Activated naive CD8-positive, alpha-beta T cell treated with anti-CD3 and anti-CD28 coated beads for 36 hours (primary cell): ENCODE results near the gene CASP10. TPM values are rescaled to one million over a fixed set of nuclear protein-coding genes. Genes with fewer than 3 reads are reported as not detected.
A peak's percentile ranks its signal among the peaks of the same experiment; 100 is the strongest.
"Not testable (repeated sequence)": the region's sequence is repeated elsewhere in the genome, so short reads cannot be mapped to it uniquely, and the experiment has no call there.

Experiments used
- DNase-seq: peaks from one replicate; pipeline ENCODE4 v3.0.0; 2021
- H3K27ac Mint-ChIP-seq: one replicate; pipeline ENCODE4 v1.8.0; 2022; ENCODE audit warnings: mild to moderate bottlenecking, moderate library complexity, mixed read lengths
- H3K27me3 Mint-ChIP-seq: one replicate; pipeline ENCODE4 v1.8.0; 2022; ENCODE audit warnings: mild to moderate bottlenecking, mixed read lengths
- H3K36me3 Mint-ChIP-seq: one replicate; pipeline ENCODE4 v1.8.0; 2021; ENCODE audit warnings: mild to moderate bottlenecking, mixed read lengths
- H3K4me1 Mint-ChIP-seq: one replicate; pipeline ENCODE4 v1.8.0; 2021; ENCODE audit warnings: mixed read lengths
- H3K4me3 Mint-ChIP-seq: one replicate; pipeline ENCODE4 v1.8.0; 2022; ENCODE audit warnings: mild to moderate bottlenecking, moderate library complexity, mixed read lengths
- H3K9me3 Mint-ChIP-seq: one replicate; pipeline ENCODE4 v1.8.0; 2022; ENCODE audit warnings: mixed read lengths
- total RNA-seq, 2 experiments: library from RNA; stranded (reverse); gene quantifications; one replicate each; pipeline ENCODE4 v1.2.3, GENCODE V29; 2021

Gene CASP10
- total RNA-seq, 2 experiments from 2014 or later = 25.5 to 26.5 TPM

DNA sequence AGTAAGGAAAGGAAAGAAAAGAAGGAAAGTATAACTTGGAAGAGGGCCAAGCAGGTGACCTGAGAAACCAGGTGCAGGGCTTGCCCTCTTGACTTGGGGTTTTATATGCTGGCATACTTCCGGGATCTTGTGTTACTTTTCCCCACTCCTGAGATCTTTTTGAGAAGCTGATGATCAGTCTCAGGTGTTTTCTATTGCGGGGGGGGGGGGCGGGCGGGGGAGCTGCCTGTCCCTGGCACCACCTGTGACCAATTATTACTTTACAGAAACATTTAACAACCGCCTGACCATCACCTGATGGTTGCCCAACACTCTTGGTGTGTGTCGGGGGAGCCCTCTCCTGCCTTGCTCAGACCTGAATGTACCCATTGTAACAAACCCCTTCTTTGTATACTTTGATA lies 6.9 kb upstream of the CASP10 start:
- DNase-seq = no peak
- Mint-ChIP-seq H3K36me3 (no peaks in the 10 kb centered on the region), H3K27me3 (no peaks in the 10 kb centered on the region), H3K4me1 (peaks cover 10% of the 10 kb centered on the region), H3K27ac (no peak overlapping the region), H3K4me3 (no peak overlapping the region), H3K9me3 (peaks cover 1% of the 10 kb centered on the region)

- Mint-ChIP-seq H3K27ac (no peak overlapping the region), H3K4me3 (no peak overlapping the region), H3K4me1 (peaks cover 16% of the 10 kb centered on the region), H3K9me3 (no peaks in the 10 kb centered on the region), H3K27me3 (no peaks in the 10 kb centered on the region), H3K36me3 (peaks cover 6% of the 10 kb centered on the region)
- no peak for DNase-seq
Observed at GRCh38 chr2:201180010-201180409, 2.9 kb upstream of the CASP10 start.

GRCh38 chr2:201183365-201183727 lies 405 bp downstream of the CASP10 start:
- DNase-seq = no peak
- Mint-ChIP-seq H3K9me3 (peaks cover 4% of the 10 kb centered on the region), H3K27ac (peak overlapping the region; percentile 97), H3K36me3 (peaks cover 31% of the 10 kb centered on the region), H3K4me1 (peaks cover 39% of the 10 kb centered on the region), H3K4me3 (peak overlapping the region; percentile 93), H3K27me3 (no peaks in the 10 kb centered on the region)

DNA sequence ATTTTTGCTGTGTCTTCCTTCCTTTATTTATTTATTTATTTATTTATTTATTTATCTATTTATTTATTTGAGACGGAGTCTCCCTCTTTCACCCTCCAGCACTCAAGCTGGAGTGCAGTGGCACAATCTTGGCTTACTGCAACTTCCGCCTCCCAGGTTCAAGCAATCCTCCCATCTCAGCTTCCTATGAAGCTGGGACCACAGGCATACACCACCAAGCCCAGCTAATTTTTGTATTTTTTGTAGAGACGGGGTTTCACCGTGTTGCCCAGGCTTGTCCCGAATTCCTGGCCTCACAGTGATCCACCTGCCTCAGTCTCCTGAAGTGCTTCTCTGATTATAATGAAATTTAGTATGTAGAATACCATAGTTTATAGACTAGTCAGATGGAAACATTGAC lies 894 bp downstream of the CASP10 start:
- Mint-ChIP-seq H3K4me1 (peaks cover 41% of the 10 kb centered on the region), H3K27ac (peak overlapping the region; percentile 95), H3K4me3 (peak overlapping the region; percentile 93), H3K36me3 (peaks cover 35% of the 10 kb centered on the region)
- DNase-seq, H3K27me3 Mint-ChIP-seq, H3K9me3 Mint-ChIP-seq: not testable (repeated sequence)

- not testable (repeated sequence) for H3K27me3 Mint-ChIP-seq, H3K9me3 Mint-ChIP-seq, DNase-seq
- H3K4me3 Mint-ChIP-seq = peak overlapping the region; percentile 93
- peaks cover 40% of the 10 kb centered on the region for H3K36me3 Mint-ChIP-seq
- H3K27ac Mint-ChIP-seq = peak overlapping the region; percentile 95
- H3K4me1 Mint-ChIP-seq = peaks cover 42% of the 10 kb centered on the region
Observed at GRCh38 chr2:201184248-201184647, 1.3 kb downstream of the CASP10 start.

DNA sequence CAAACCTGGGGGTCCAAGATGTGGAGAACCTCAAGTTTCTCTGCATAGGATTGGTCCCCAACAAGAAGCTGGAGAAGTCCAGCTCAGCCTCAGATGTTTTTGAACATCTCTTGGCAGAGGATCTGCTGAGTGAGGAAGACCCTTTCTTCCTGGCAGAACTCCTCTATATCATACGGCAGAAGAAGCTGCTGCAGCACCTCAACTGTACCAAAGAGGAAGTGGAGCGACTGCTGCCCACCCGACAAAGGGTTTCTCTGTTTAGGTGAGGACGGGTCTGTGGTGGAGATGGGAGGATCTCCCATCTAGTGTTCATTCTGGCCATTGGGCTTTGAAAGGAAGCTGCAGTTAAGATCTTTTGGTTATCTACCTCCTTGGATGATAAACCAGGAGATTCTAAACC lies 2.9 kb downstream of the CASP10 start:
- no peak for DNase-seq
- Mint-ChIP-seq H3K27ac (peak overlapping the region; percentile 95), H3K4me3 (peak overlapping the region; percentile 93), H3K27me3 (no peaks in the 10 kb centered on the region), H3K9me3 (peaks cover 6% of the 10 kb centered on the region), H3K36me3 (peaks cover 52% of the 10 kb centered on the region), H3K4me1 (peaks cover 50% of the 10 kb centered on the region)

DNA sequence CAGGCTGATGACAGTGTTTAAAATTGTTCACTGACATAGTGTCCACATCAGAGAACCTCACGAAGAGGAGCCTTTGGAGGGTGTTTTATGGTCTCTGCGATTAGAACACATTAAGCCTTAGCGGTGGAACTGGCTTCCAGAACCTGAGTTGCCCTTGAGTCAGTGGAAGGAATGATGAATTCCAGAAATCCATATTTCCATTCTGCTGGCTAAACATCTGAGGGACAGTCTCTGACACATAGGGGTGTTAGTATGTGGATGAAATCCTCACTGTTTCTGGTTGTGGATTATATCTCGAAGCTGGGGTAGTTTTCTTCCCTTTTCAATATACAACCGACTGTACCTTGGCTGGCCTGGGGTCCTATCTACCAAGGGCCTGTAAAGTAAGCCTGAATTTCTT lies 4.0 kb downstream of the CASP10 start:
- DNase-seq = no peak
- H3K27ac Mint-ChIP-seq = peak overlapping the region; percentile 95
- H3K4me1 Mint-ChIP-seq = peaks cover 60% of the 10 kb centered on the region
- peaks cover 6% of the 10 kb centered on the region for H3K9me3 Mint-ChIP-seq
- no peaks in the 10 kb centered on the region for H3K27me3 Mint-ChIP-seq
- peak overlapping the region; percentile 51 for H3K4me3 Mint-ChIP-seq
- H3K36me3 Mint-ChIP-seq = peaks cover 58% of the 10 kb centered on the region

- H3K27me3 Mint-ChIP-seq = no peaks in the 10 kb centered on the region
- no peak for DNase-seq
- H3K27ac Mint-ChIP-seq = peak overlapping the region; percentile 76
- H3K4me3 Mint-ChIP-seq = no peak overlapping the region
- H3K9me3 Mint-ChIP-seq = peaks cover 6% of the 10 kb centered on the region
- peaks cover 68% of the 10 kb centered on the region for H3K36me3 Mint-ChIP-seq
- peaks cover 64% of the 10 kb centered on the region for H3K4me1 Mint-ChIP-seq
Observed at GRCh38 chr2:201188449-201188848, 5.5 kb downstream of the CASP10 start.

DNA sequence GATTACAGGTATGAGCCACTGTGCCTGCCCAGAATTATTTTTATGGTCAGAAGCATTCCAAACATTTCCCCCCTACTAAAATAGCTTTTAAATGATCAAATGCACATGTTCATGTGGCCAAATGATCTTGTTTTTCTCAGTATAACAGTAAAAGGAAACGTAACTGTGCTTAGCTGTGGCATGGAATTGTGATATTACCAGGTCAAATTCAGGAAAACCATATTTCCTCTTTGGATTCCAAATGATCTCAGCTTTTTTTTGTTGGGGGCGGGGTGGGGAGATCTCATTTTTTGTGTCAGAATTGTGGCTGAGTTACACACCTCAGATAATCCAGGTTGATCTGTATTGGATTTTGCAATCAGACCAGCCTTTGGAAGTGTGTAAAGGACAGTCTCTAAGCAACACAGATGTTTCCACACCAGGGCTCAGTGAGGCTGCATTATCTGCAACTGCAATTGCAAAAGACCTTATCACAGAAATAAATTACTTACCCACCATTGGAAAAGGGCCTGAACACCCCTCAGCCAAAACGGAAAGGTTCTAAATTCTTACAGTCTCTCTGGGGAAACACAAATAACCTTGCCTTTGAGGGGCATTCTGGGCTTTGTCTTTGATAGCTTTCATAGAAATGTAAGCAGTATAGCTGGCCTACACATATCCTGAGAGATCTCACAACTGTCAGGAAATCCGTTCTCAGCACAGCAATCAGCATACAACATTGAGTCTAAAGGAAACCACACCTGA lies 8.4 kb downstream of the CASP10 start:
- Mint-ChIP-seq H3K36me3 (peaks cover 74% of the 10 kb centered on the region), H3K4me1 (peaks cover 78% of the 10 kb centered on the region), H3K4me3 (peak overlapping the region; percentile 1), H3K27me3 (no peaks in the 10 kb centered on the region), H3K27ac (peak overlapping the region; percentile 82), H3K9me3 (peaks cover 6% of the 10 kb centered on the region)
- DNase-seq = no peak

GRCh38 chr2:201194097-201194496 lies 11.2 kb downstream of the CASP10 start:
- no peak for DNase-seq
- peak overlapping the region; percentile 40 for H3K4me3 Mint-ChIP-seq
- peaks cover 66% of the 10 kb centered on the region for H3K4me1 Mint-ChIP-seq
- no peaks in the 10 kb centered on the region for H3K27me3 Mint-ChIP-seq
- H3K9me3 Mint-ChIP-seq = no peaks in the 10 kb centered on the region
- peak overlapping the region; percentile 60 for H3K27ac Mint-ChIP-seq
- peaks cover 62% of the 10 kb centered on the region for H3K36me3 Mint-ChIP-seq

DNA sequence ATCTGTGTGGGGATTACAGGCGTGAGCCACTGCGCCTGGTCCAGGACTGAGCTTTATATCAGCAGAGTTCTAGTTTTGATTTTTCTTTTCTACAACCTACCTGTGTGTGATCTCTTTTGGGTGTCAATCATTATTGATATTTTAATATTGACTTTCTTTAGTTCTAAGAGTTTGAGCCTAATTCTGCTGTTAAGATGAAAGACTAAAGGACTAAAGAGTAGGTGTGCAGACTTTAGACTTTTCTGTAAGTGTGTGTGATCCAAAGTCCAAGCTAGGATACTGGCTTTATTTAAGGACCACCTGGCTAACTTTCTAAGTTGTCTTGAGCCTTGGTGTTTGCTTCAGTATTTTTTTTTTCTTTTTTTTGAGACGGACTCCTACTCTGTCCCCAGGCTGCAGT lies 12.4 kb downstream of the CASP10 start:
- peaks cover 59% of the 10 kb centered on the region for H3K36me3 Mint-ChIP-seq
- H3K4me1 Mint-ChIP-seq = peaks cover 64% of the 10 kb centered on the region
- no peaks in the 10 kb centered on the region for H3K9me3 Mint-ChIP-seq
- H3K4me3 Mint-ChIP-seq = no peak overlapping the region
- no peak for DNase-seq
- H3K27ac Mint-ChIP-seq = no peak overlapping the region
- no peaks in the 10 kb centered on the region for H3K27me3 Mint-ChIP-seq

DNA sequence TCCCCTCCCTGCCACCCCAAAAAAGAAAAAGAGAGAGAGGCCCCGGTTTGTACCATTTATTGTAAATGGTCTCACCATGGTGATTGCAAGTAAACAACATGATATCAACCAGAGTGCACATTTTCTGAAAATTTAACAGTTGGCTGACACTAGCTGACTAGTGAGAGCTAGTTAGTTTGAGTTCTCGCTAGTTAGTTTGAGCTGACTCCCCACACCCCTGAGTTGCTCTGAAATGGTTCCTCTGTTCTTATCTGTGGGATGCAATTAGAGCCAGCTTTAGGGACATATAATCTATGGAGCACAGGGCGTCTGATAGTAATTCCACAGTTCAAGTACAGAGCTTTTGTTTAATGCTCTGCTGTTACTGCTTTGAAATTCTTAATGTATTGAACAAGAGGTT lies 13.1 kb downstream of the CASP10 start:
- Mint-ChIP-seq H3K4me1 (peaks cover 61% of the 10 kb centered on the region), H3K4me3 (no peak overlapping the region), H3K9me3 (no peaks in the 10 kb centered on the region), H3K27me3 (no peaks in the 10 kb centered on the region), H3K36me3 (peaks cover 57% of the 10 kb centered on the region), H3K27ac (no peak overlapping the region)
- no peak for DNase-seq

- H3K4me1 Mint-ChIP-seq = peaks cover 58% of the 10 kb centered on the region
- H3K27me3 Mint-ChIP-seq = no peaks in the 10 kb centered on the region
- no peak overlapping the region for H3K27ac Mint-ChIP-seq
- peaks cover 55% of the 10 kb centered on the region for H3K36me3 Mint-ChIP-seq
- H3K4me3 Mint-ChIP-seq = no peak overlapping the region
- H3K9me3 Mint-ChIP-seq = no peaks in the 10 kb centered on the region
- DNase-seq = no peak
Observed at GRCh38 chr2:201196803-201197202, 13.9 kb downstream of the CASP10 start.

DNA sequence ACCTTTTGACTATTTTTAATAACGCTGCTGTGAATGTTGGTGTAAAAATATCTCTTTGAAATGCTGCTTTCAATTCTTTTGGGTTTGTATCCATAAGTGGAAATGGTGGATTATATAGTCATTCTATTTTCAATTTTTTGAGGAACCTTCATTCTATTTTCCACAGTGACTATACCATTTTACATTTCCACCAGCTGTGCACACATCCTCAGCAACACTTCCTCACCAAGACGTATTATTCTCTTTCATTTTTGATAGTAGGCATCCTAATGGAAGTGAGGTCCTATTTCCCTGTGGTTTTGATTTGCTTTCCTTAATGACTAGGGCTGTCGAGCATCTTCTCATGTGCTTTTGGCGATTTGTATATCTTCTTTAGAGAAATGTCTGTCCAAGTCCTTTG lies 14.8 kb downstream of the CASP10 start:
- peaks cover 53% of the 10 kb centered on the region for H3K4me1 Mint-ChIP-seq
- H3K9me3 Mint-ChIP-seq = no peaks in the 10 kb centered on the region
- peaks cover 50% of the 10 kb centered on the region for H3K36me3 Mint-ChIP-seq

GRCh38 chr2:201199847-201200246 lies 16.9 kb downstream of the CASP10 start:
- H3K27me3 Mint-ChIP-seq = no peaks in the 10 kb centered on the region
- H3K4me3 Mint-ChIP-seq = no peak overlapping the region
- H3K9me3 Mint-ChIP-seq = no peaks in the 10 kb centered on the region
- peaks cover 42% of the 10 kb centered on the region for H3K36me3 Mint-ChIP-seq
- peak overlapping the region; percentile 42 for H3K27ac Mint-ChIP-seq
- no peak for DNase-seq
- peaks cover 39% of the 10 kb centered on the region for H3K4me1 Mint-ChIP-seq

More for the DNA sequence above, 14.8 kb downstream of the CASP10 start:
- Mint-ChIP-seq H3K27me3 (no peaks in the 10 kb centered on the region), H3K27ac (no peak overlapping the region), H3K4me3 (no peak overlapping the region)
- DNase-seq = no peak

DNA sequence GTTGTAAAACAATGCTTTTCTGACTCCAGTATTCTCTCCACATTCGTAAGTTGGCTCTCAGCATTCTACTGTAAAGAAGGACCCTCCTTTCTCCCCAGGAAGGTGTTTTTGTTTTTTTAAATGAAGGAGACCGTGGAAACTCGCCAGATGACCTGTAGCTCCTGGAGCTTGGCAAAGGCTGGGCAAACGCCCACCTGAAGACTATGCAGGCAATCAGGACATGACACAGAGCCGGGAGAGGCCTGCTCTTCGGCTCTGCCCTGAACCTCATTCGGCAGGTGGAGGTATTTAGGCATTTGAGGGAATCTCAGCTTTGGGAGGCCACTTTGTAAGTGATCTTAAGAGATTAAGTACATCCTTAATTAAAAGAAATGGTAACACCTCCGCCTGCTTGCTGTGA lies 17.4 kb downstream of the CASP10 start:
- peaks cover 40% of the 10 kb centered on the region for H3K36me3 Mint-ChIP-seq
- DNase-seq = no peak
- no peaks in the 10 kb centered on the region for H3K27me3 Mint-ChIP-seq
- H3K4me1 Mint-ChIP-seq = peaks cover 39% of the 10 kb centered on the region
- no peak overlapping the region for H3K4me3 Mint-ChIP-seq
- peak overlapping the region; percentile 42 for H3K27ac Mint-ChIP-seq
- no peaks in the 10 kb centered on the region for H3K9me3 Mint-ChIP-seq
